Activated naive CD8-positive, alpha-beta T cell treated with anti-CD3 and anti-CD28 coated beads for 36 hours (primary cell): ENCODE results near the gene MAGI1. TPM values are rescaled to one million over a fixed set of nuclear protein-coding genes. Genes with fewer than 3 reads are reported as not detected.

ENCODE experiments used
- DNase-seq: peaks from one replicate; pipeline ENCODE4 v3.0.0; 2021
- H3K27ac Mint-ChIP-seq: one replicate; pipeline ENCODE4 v1.8.0; 2022; ENCODE audit warnings: mild to moderate bottlenecking, moderate library complexity, mixed read lengths
- H3K27me3 Mint-ChIP-seq: one replicate; pipeline ENCODE4 v1.8.0; 2022; ENCODE audit warnings: mild to moderate bottlenecking, mixed read lengths
- H3K36me3 Mint-ChIP-seq: one replicate; pipeline ENCODE4 v1.8.0; 2021; ENCODE audit warnings: mild to moderate bottlenecking, mixed read lengths
- H3K4me1 Mint-ChIP-seq: one replicate; pipeline ENCODE4 v1.8.0; 2021; ENCODE audit warnings: mixed read lengths
- H3K4me3 Mint-ChIP-seq: one replicate; pipeline ENCODE4 v1.8.0; 2022; ENCODE audit warnings: mild to moderate bottlenecking, moderate library complexity, mixed read lengths
- H3K9me3 Mint-ChIP-seq: one replicate; pipeline ENCODE4 v1.8.0; 2022; ENCODE audit warnings: mixed read lengths
- total RNA-seq, 2 experiments: library from RNA; stranded (reverse); gene quantifications; one replicate each; pipeline ENCODE4 v1.2.3, GENCODE V29; 2021

Gene MAGI1
- total RNA-seq, 2 experiments from 2014 or later = 0.12 to 0.16 TPM

GRCh38 chr3:65745306-65745705 is 293.4 kb downstream of the MAGI1 start:
- no peaks in the 10 kb centered on the region for H3K9me3 Mint-ChIP-seq
- no peaks in the 10 kb centered on the region for H3K4me1 Mint-ChIP-seq
- no peak for DNase-seq
- H3K36me3 Mint-ChIP-seq = no peaks in the 10 kb centered on the region
- no peak overlapping the region for H3K27ac Mint-ChIP-seq
- no peaks in the 10 kb centered on the region for H3K27me3 Mint-ChIP-seq
- H3K4me3 Mint-ChIP-seq = no peak overlapping the region

- Mint-ChIP-seq H3K27me3 (no peaks in the 10 kb centered on the region), H3K36me3 (no peaks in the 10 kb centered on the region), H3K9me3 (no peaks in the 10 kb centered on the region), H3K4me3 (no peak overlapping the region), H3K27ac (no peak overlapping the region), H3K4me1 (no peaks in the 10 kb centered on the region)
- no peak for DNase-seq
Measured at GRCh38 chr3:65742914-65743313, 295.8 kb downstream of the MAGI1 start.

GRCh38 chr3:65741540-65741939 is 297.2 kb downstream of the MAGI1 start:
- H3K27me3 Mint-ChIP-seq = no peaks in the 10 kb centered on the region
- no peak overlapping the region for H3K27ac Mint-ChIP-seq
- no peak for DNase-seq
- H3K4me3 Mint-ChIP-seq = no peak overlapping the region
- no peaks in the 10 kb centered on the region for H3K36me3 Mint-ChIP-seq
- no peaks in the 10 kb centered on the region for H3K9me3 Mint-ChIP-seq
- H3K4me1 Mint-ChIP-seq = no peaks in the 10 kb centered on the region

- DNase-seq = no peak
- Mint-ChIP-seq H3K4me3 (no peak overlapping the region), H3K36me3 (no peaks in the 10 kb centered on the region), H3K9me3 (no peaks in the 10 kb centered on the region), H3K4me1 (no peaks in the 10 kb centered on the region), H3K27me3 (no peaks in the 10 kb centered on the region), H3K27ac (no peak overlapping the region)
Measured at GRCh38 chr3:65739901-65740541, 298.7 kb downstream of the MAGI1 start.

GRCh38 chr3:65734792-65735191 is 303.9 kb downstream of the MAGI1 start:
- Mint-ChIP-seq H3K9me3 (no peaks in the 10 kb centered on the region), H3K4me3 (no peak overlapping the region), H3K27ac (no peak overlapping the region), H3K36me3 (no peaks in the 10 kb centered on the region), H3K4me1 (no peaks in the 10 kb centered on the region), H3K27me3 (peaks cover 25% of the 10 kb centered on the region)
- DNase-seq = no peak

GRCh38 chr3:65734382-65734781 is 304.3 kb downstream of the MAGI1 start:
- no peak for DNase-seq

GRCh38 chr3:65733459-65733858 is 305.3 kb downstream of the MAGI1 start:
- no peaks in the 10 kb centered on the region for H3K9me3 Mint-ChIP-seq
- DNase-seq = no peak
- no peaks in the 10 kb centered on the region for H3K4me1 Mint-ChIP-seq
- no peak overlapping the region for H3K27ac Mint-ChIP-seq
- no peak overlapping the region for H3K4me3 Mint-ChIP-seq
- no peaks in the 10 kb centered on the region for H3K36me3 Mint-ChIP-seq
- H3K27me3 Mint-ChIP-seq = peaks cover 28% of the 10 kb centered on the region

More at GRCh38 chr3:65734382-65734781, 304.3 kb downstream of the MAGI1 start:
- Mint-ChIP-seq H3K4me3 (no peak overlapping the region), H3K27ac (no peak overlapping the region), H3K4me1 (no peaks in the 10 kb centered on the region), H3K27me3 (peaks cover 28% of the 10 kb centered on the region), H3K36me3 (no peaks in the 10 kb centered on the region), H3K9me3 (no peaks in the 10 kb centered on the region)

GRCh38 chr3:65732051-65732935 is 306.4 kb downstream of the MAGI1 start:
- Mint-ChIP-seq H3K4me1 (no peaks in the 10 kb centered on the region), H3K4me3 (no peak overlapping the region), H3K27me3 (peaks cover 31% of the 10 kb centered on the region), H3K36me3 (no peaks in the 10 kb centered on the region), H3K9me3 (no peaks in the 10 kb centered on the region), H3K27ac (no peak overlapping the region)
- DNase-seq = no peak

- Mint-ChIP-seq H3K36me3 (no peaks in the 10 kb centered on the region), H3K9me3 (no peaks in the 10 kb centered on the region), H3K27me3 (peaks cover 31% of the 10 kb centered on the region), H3K4me1 (no peaks in the 10 kb centered on the region), H3K27ac (no peak overlapping the region), H3K4me3 (no peak overlapping the region)
- no peak for DNase-seq
Measured at GRCh38 chr3:65730449-65730848, 308.3 kb downstream of the MAGI1 start.

- no peaks in the 10 kb centered on the region for H3K4me1 Mint-ChIP-seq
- no peak for DNase-seq
- no peak overlapping the region for H3K27ac Mint-ChIP-seq
- H3K9me3 Mint-ChIP-seq = no peaks in the 10 kb centered on the region
- no peak overlapping the region for H3K4me3 Mint-ChIP-seq
- peaks cover 31% of the 10 kb centered on the region for H3K27me3 Mint-ChIP-seq
- H3K36me3 Mint-ChIP-seq = no peaks in the 10 kb centered on the region
Measured at GRCh38 chr3:65729973-65730372, 308.7 kb downstream of the MAGI1 start.

- H3K36me3 Mint-ChIP-seq = no peaks in the 10 kb centered on the region
- no peak overlapping the region for H3K27ac Mint-ChIP-seq
- no peaks in the 10 kb centered on the region for H3K4me1 Mint-ChIP-seq
- DNase-seq = no peak
- no peaks in the 10 kb centered on the region for H3K9me3 Mint-ChIP-seq
- H3K27me3 Mint-ChIP-seq = peaks cover 31% of the 10 kb centered on the region
- H3K4me3 Mint-ChIP-seq = no peak overlapping the region
Measured at GRCh38 chr3:65729555-65729954, 309.2 kb downstream of the MAGI1 start.

GRCh38 chr3:65728138-65728537 is 310.6 kb downstream of the MAGI1 start:
- no peaks in the 10 kb centered on the region for H3K9me3 Mint-ChIP-seq
- DNase-seq = no peak
- H3K4me3 Mint-ChIP-seq = no peak overlapping the region
- H3K27ac Mint-ChIP-seq = no peak overlapping the region
- no peaks in the 10 kb centered on the region for H3K36me3 Mint-ChIP-seq
- H3K27me3 Mint-ChIP-seq = peaks cover 18% of the 10 kb centered on the region
- no peaks in the 10 kb centered on the region for H3K4me1 Mint-ChIP-seq

GRCh38 chr3:65723985-65724384 is 314.7 kb downstream of the MAGI1 start:
- no peaks in the 10 kb centered on the region for H3K4me1 Mint-ChIP-seq
- no peaks in the 10 kb centered on the region for H3K9me3 Mint-ChIP-seq
- no peaks in the 10 kb centered on the region for H3K36me3 Mint-ChIP-seq
- no peak for DNase-seq
- H3K4me3 Mint-ChIP-seq = no peak overlapping the region
- H3K27me3 Mint-ChIP-seq = peaks cover 3% of the 10 kb centered on the region
- H3K27ac Mint-ChIP-seq = no peak overlapping the region

GRCh38 chr3:65723011-65723410 is 315.7 kb downstream of the MAGI1 start:
- no peaks in the 10 kb centered on the region for H3K9me3 Mint-ChIP-seq
- no peak overlapping the region for H3K4me3 Mint-ChIP-seq
- H3K4me1 Mint-ChIP-seq = no peaks in the 10 kb centered on the region
- H3K27me3 Mint-ChIP-seq = peaks cover 2% of the 10 kb centered on the region
- H3K36me3 Mint-ChIP-seq = no peaks in the 10 kb centered on the region
- no peak for DNase-seq
- no peak overlapping the region for H3K27ac Mint-ChIP-seq

- no peaks in the 10 kb centered on the region for H3K9me3 Mint-ChIP-seq
- H3K27ac Mint-ChIP-seq = no peak overlapping the region
Measured at GRCh38 chr3:65720989-65721737, 317.6 kb downstream of the MAGI1 start.

More at GRCh38 chr3:65720989-65721737, 317.6 kb downstream of the MAGI1 start:
- no peaks in the 10 kb centered on the region for H3K36me3 Mint-ChIP-seq
- no peak for DNase-seq
- no peaks in the 10 kb centered on the region for H3K27me3 Mint-ChIP-seq
- H3K4me3 Mint-ChIP-seq = no peak overlapping the region
- no peaks in the 10 kb centered on the region for H3K4me1 Mint-ChIP-seq
